SU-DHL-6 (cell line): Measurements from ENCODE around the gene PDGFD.

Experiments used
- EZH2phosphoT487 ChIP-seq: fragments of 200-600 bp; sonication (generic), shearing (Covaris generic); conservative IDR thresholded peaks from 2 replicates; pipeline ENCODE4 v1.6.1; 2018; ENCODE audit warnings: mild to moderate bottlenecking, antibody characterized with exemption, low read length, moderate library complexity, mixed read lengths
- TF ChIP-seq, protein P1 (sequence below): fragments of 200-600 bp; sonication (generic); IDR thresholded peaks from one replicate; pipeline ENCODE4 v1.5.1; 2017; ENCODE audit warnings: antibody characterized with exemption, mild to moderate bottlenecking, low read length, moderate library complexity; ENCODE audit not compliant: insufficient read depth, poor library complexity, severe bottlenecking

GRCh38 chr11:104154296-104154695 lies 9.7 kb downstream of the PDGFD start:
- TF ChIP-seq, protein P1, sequence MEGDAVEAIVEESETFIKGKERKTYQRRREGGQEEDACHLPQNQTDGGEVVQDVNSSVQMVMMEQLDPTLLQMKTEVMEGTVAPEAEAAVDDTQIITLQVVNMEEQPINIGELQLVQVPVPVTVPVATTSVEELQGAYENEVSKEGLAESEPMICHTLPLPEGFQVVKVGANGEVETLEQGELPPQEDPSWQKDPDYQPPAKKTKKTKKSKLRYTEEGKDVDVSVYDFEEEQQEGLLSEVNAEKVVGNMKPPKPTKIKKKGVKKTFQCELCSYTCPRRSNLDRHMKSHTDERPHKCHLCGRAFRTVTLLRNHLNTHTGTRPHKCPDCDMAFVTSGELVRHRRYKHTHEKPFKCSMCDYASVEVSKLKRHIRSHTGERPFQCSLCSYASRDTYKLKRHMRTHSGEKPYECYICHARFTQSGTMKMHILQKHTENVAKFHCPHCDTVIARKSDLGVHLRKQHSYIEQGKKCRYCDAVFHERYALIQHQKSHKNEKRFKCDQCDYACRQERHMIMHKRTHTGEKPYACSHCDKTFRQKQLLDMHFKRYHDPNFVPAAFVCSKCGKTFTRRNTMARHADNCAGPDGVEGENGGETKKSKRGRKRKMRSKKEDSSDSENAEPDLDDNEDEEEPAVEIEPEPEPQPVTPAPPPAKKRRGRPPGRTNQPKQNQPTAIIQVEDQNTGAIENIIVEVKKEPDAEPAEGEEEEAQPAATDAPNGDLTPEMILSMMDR: no peak
- TF ChIP-seq EZH2phosphoT487: no peak
